ENCODE measurements around the gene SPO11.

Gene SPO11

GRCh38 chr20:57293995-57294394 lies 35.6 kb upstream of the SPO11 start:
- TF ChIP-seq GATA2 (IDR thresholded peaks at IDR 0.05; ENCODE audit: low read depth, low read length) (no peak), GATA3 (IDR thresholded peaks at IDR 0.05; ENCODE audit: low read depth, low read length) (no peak)

- TF ChIP-seq GATA3 (IDR thresholded peaks at IDR 0.05; ENCODE audit: low read depth, low read length) (no peak), GATA2 (IDR thresholded peaks at IDR 0.05; ENCODE audit: low read depth, low read length) (no peak)
These were observed 35.1 kb upstream of the SPO11 start for GRCh38 chr20:57294550-57294949.

GRCh38 chr20:57298457-57298856 lies 31.1 kb upstream of the SPO11 start:
- TF ChIP-seq GATA3 (IDR thresholded peaks at IDR 0.05; ENCODE audit: low read depth, low read length) = no peak
- TF ChIP-seq GATA2 (IDR thresholded peaks at IDR 0.05; ENCODE audit: low read depth, low read length) = no peak

GRCh38 chr20:57301026-57301425 lies 28.6 kb upstream of the SPO11 start:
- TF ChIP-seq GATA3 (IDR thresholded peaks at IDR 0.05; ENCODE audit: low read depth, low read length) = no peak
- no peak for TF ChIP-seq GATA2 (IDR thresholded peaks at IDR 0.05; ENCODE audit: low read depth, low read length)

GRCh38 chr20:57306747-57307146 lies 22.9 kb upstream of the SPO11 start:
- TF ChIP-seq GATA3 (IDR thresholded peaks at IDR 0.05; ENCODE audit: low read depth, low read length) (no peak), GATA2 (IDR thresholded peaks at IDR 0.05; ENCODE audit: low read depth, low read length) (no peak)

- no peak for TF ChIP-seq GATA2 (IDR thresholded peaks at IDR 0.05; ENCODE audit: low read depth, low read length)
- TF ChIP-seq GATA3 (IDR thresholded peaks at IDR 0.05; ENCODE audit: low read depth, low read length) = no peak
These were observed 20.9 kb upstream of the SPO11 start for GRCh38 chr20:57308451-57309271.

GRCh38 chr20:57309544-57310115 lies 20.0 kb upstream of the SPO11 start:
- TF ChIP-seq GATA2 (IDR thresholded peaks at IDR 0.05; ENCODE audit: low read depth, low read length) = no peak
- TF ChIP-seq GATA3 (IDR thresholded peaks at IDR 0.05; ENCODE audit: low read depth, low read length) = no peak

- TF ChIP-seq GATA2 (IDR thresholded peaks at IDR 0.05; ENCODE audit: low read depth, low read length) = no peak
- TF ChIP-seq GATA3 (IDR thresholded peaks at IDR 0.05; ENCODE audit: low read depth, low read length) = no peak
These were observed 18.6 kb upstream of the SPO11 start for GRCh38 chr20:57310821-57311514.

- TF ChIP-seq GATA3 (IDR thresholded peaks at IDR 0.05; ENCODE audit: low read depth, low read length) (no peak), GATA2 (IDR thresholded peaks at IDR 0.05; ENCODE audit: low read depth, low read length) (no peak)
These were observed 17.5 kb upstream of the SPO11 start for GRCh38 chr20:57312138-57312537.

GRCh38 chr20:57313230-57313629 lies 16.4 kb upstream of the SPO11 start:
- TF ChIP-seq GATA2 (IDR thresholded peaks at IDR 0.05; ENCODE audit: low read depth, low read length) = no peak
- TF ChIP-seq GATA3 (IDR thresholded peaks at IDR 0.05; ENCODE audit: low read depth, low read length) = no peak

GRCh38 chr20:57313951-57314350 lies 15.7 kb upstream of the SPO11 start:
- TF ChIP-seq GATA2 (IDR thresholded peaks at IDR 0.05; ENCODE audit: low read depth, low read length) (no peak), GATA3 (IDR thresholded peaks at IDR 0.05; ENCODE audit: low read depth, low read length) (no peak)

- TF ChIP-seq GATA3 (IDR thresholded peaks at IDR 0.05; ENCODE audit: low read depth, low read length) (no peak), GATA2 (IDR thresholded peaks at IDR 0.05; ENCODE audit: low read depth, low read length) (no peak)
These were observed 14.3 kb upstream of the SPO11 start for GRCh38 chr20:57315083-57315975.

GRCh38 chr20:57315976-57316480 lies 13.6 kb upstream of the SPO11 start:
- TF ChIP-seq GATA2 (IDR thresholded peaks at IDR 0.05; ENCODE audit: low read depth, low read length) = no peak
- no peak for TF ChIP-seq GATA3 (IDR thresholded peaks at IDR 0.05; ENCODE audit: low read depth, low read length)
